ENCODE results near the gene SH3D19.

- TF ChIP-seq CTCF (IDR thresholded peaks at IDR 0.05 in 4 of 5, conservative IDR thresholded peaks at IDR 0.05 in 1 of 5) (no peak), POLR2A (IDR thresholded peaks at IDR 0.05) (no peak)
These were observed 674 bp downstream of the SH3D19 start for GRCh38 chr4:151324752-151325110.
